Calu3 (cell line): ENCODE measurements around the gene OR1D5. TPM values are rescaled to one million over a fixed set of nuclear protein-coding genes. Genes with fewer than 3 reads are reported as not detected.
"Not testable (repeated sequence)": the region's sequence is repeated elsewhere in the genome, so short reads cannot be mapped to it uniquely, and the experiment has no call there.

Experiments
- BruUV-seq: library from RNA; stranded (reverse); fragments of 400-500 nt; replicated peaks from 2 replicates; lab custom pipeline; 2021; lab: Mats Ljungman, UMichigan
- CTCF ChIA-PET: fragments of 300-600 bp; sonication (Branson Sonifier 250); formaldehyde crosslinking; loops from one replicate; lab custom pipeline; 2022; ENCODE audit warnings: antibody characterized with exemption; lab: Charles Lee
- DNase-seq: peaks from one replicate; pipeline ENCODE4 v3.0.0; 2022
- H3K27ac Mint-ChIP-seq: one replicate; pipeline ENCODE4 v1.8.0; 2022; ENCODE audit warnings: mixed read lengths; ENCODE audit not compliant: unreplicated experiment
- H3K27me3 Mint-ChIP-seq: one replicate; pipeline ENCODE4 v1.8.0; 2022; ENCODE audit warnings: mixed read lengths; ENCODE audit not compliant: unreplicated experiment
- H3K36me3 Mint-ChIP-seq: one replicate; pipeline ENCODE4 v1.8.0; 2022; ENCODE audit warnings: mild to moderate bottlenecking, moderate library complexity, mixed read lengths; ENCODE audit not compliant: insufficient read depth, unreplicated experiment
- H3K4me1 Mint-ChIP-seq: one replicate; pipeline ENCODE4 v1.8.0; 2022; ENCODE audit warnings: mild to moderate bottlenecking, low read depth, mixed read lengths; ENCODE audit not compliant: unreplicated experiment
- H3K4me3 Mint-ChIP-seq: one replicate; pipeline ENCODE4 v1.8.0; 2022; ENCODE audit warnings: mild to moderate bottlenecking, low read depth, moderate library complexity, mixed read lengths; ENCODE audit not compliant: unreplicated experiment
- H3K9me3 Mint-ChIP-seq: one replicate; pipeline ENCODE4 v1.8.0; 2022; ENCODE audit warnings: low read depth, mixed read lengths; ENCODE audit not compliant: unreplicated experiment
- intact Hi-C: fragments of 100-400 bp; cut with micrococcal nuclease; formaldehyde crosslinking; loops from one replicate; pipeline ENCODE4 v1.10.0; 2022; ENCODE audit not compliant: unreplicated experiment
- total RNA-seq: library from RNA; stranded (reverse); gene quantifications from 2 replicates; pipeline ENCODE4 v1.2.3, GENCODE V29; 2022
- TF ChIP-seq, protein P1 (sequence below): fragments of 200-600 bp; IDR thresholded peaks from one replicate; pipeline ENCODE4 v1.8.0; 2022; ENCODE audit warnings: antibody characterized with exemption; ENCODE audit not compliant: unreplicated experiment

Gene OR1D5
- total RNA-seq, 1 experiment from 2014 or later: not detected

DNA sequence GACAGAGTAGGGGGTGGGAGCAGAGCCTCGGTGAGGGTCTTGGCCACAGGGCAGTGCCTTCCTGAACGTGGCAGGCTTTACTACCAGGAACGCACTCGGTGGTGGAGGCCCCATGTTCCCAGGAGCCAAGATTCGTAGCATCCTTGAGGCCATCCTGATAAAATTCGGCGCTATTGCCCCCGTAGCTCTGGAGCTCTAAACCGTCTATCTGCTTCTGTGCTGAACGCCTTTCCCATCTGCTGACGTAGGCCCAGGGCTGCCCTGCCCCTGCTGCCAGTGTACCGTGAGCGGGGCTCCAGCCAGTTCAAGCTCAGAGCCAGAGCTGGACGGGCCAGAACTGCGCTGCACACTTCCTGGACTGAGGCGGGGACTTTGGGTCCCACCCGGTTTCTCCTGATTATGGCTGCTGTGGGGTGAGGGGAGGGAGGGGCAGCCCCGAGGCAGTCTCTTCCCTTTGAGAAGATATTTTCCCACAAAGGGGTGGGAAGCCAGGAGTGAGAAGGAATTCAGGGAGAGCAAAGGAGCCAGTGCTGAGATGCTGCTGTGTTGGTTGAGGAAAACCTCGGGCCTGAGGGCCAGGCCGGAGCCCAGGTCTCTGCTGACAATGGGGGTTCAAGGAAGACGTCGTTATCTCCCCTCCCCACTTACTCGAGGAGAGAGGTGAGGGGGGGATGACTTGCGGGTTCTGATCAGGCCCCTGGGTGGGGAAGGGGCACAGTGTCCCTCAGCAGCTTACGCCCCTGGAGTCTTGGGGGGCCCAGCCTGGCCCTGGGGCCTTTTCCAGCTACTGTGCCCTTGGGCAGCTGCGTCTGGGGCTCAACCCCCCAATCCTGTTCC is 29.4 kb downstream of the OR1D5 start:
- TF ChIP-seq, protein P1, sequence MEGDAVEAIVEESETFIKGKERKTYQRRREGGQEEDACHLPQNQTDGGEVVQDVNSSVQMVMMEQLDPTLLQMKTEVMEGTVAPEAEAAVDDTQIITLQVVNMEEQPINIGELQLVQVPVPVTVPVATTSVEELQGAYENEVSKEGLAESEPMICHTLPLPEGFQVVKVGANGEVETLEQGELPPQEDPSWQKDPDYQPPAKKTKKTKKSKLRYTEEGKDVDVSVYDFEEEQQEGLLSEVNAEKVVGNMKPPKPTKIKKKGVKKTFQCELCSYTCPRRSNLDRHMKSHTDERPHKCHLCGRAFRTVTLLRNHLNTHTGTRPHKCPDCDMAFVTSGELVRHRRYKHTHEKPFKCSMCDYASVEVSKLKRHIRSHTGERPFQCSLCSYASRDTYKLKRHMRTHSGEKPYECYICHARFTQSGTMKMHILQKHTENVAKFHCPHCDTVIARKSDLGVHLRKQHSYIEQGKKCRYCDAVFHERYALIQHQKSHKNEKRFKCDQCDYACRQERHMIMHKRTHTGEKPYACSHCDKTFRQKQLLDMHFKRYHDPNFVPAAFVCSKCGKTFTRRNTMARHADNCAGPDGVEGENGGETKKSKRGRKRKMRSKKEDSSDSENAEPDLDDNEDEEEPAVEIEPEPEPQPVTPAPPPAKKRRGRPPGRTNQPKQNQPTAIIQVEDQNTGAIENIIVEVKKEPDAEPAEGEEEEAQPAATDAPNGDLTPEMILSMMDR: no peak
- H3K27ac Mint-ChIP-seq: no peak overlapping the region
- no TSS peak for BruUV-seq
- intact Hi-C loops: no loop called here
- no peak for DNase-seq
- CTCF ChIA-PET: interaction anchor here (0.6 kb wide), 1 partner anchor 593 kb away, joined by 7 read pairs; no protein-coding TSS in a partner anchor
- H3K36me3 Mint-ChIP-seq: peaks cover 15% of the 10 kb centered on the region
- no peaks in the 10 kb centered on the region for H3K4me1 Mint-ChIP-seq
- H3K27me3 Mint-ChIP-seq: no peaks in the 10 kb centered on the region
- no peak overlapping the region for H3K4me3 Mint-ChIP-seq
- H3K9me3 Mint-ChIP-seq: no peaks in the 10 kb centered on the region

DNA sequence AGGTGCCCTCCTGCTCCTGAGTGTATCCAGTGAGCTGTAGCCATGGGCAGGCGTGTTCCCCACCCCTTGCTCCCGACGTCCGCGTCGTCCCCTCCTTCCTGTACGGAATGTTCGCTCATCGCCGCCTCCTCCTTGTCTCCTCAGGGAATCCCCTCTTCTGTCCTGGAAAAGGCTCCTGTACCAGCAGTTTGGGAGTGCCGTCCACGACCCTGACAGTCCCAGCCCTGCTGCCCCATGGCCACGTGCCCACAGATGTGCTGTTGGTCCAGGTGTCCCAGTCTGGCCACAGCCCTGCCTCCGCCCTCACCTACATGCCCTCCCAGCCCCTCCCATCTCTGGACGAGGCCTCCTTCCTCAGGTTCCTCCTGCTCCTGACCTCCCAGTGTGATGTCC is 30.2 kb downstream of the OR1D5 start:
- BruUV-seq: no TSS peak
- Mint-ChIP-seq H3K36me3 (peaks cover 15% of the 10 kb centered on the region), H3K4me3 (no peak overlapping the region), H3K4me1 (no peaks in the 10 kb centered on the region), H3K9me3 (no peaks in the 10 kb centered on the region), H3K27ac (no peak overlapping the region), H3K27me3 (no peaks in the 10 kb centered on the region)
- CTCF ChIA-PET: interaction anchor here (0.6 kb wide), 1 partner anchor 593 kb away, joined by 7 read pairs; no protein-coding TSS in a partner anchor
- intact Hi-C loops: no loop called here
- TF ChIP-seq, protein P1: no peak
- no peak for DNase-seq

DNA sequence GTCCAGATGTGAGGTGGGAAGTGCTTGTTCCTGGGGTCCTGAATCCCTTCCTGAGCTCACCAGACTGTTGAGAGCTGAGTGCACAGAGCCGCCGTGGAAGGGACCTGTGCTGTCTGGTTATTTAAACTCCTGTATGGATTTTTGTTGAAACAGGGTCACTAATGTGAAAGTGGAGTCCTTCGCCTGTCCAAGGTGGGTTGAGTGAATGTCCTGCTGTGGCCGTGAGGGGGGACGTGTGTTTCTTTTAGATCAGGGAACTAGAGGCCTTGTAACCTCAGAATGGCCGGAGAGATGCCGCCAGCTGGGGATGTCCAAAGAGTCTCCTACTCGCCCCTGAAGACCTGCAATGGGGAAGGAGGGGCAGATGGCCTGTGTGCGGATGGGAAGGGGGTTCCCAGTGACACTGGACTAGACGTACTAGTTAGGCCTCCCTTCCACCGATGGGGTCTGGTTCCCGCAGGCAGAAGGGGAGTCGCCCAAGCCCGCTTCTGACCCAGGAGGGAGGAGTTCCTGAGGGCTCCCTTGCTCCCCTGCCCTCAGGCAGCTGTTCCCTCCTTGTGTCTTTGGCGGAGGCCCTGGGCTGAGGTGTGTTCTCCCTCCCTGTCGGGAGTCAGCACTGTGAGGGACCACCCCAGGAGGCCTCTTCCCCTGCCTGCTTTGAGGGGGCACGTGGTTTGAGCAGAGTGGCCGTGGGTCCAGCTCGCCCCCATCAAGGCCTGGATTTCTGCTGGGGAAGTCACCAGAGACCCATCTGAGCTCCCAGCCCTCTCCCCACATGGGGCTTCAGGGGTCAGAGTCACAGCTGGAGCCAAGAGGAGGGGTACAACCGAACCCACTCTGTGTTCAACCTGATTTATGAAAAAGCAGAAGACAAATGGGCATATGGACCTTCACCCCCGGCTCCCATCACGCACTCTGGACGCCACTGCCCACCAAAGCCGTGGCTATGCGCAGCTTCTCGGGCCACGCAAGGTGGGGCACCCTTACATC is 30.9 kb downstream of the OR1D5 start:
- no peak overlapping the region for H3K4me3 Mint-ChIP-seq
- BruUV-seq: no TSS peak
- CTCF ChIA-PET: interaction anchor here (0.7 kb wide), 1 partner anchor 639 kb away, joined by 3 read pairs; no protein-coding TSS in a partner anchor
- DNase-seq: no peak
- TF ChIP-seq, protein P1: no peak
- peaks cover 21% of the 10 kb centered on the region for H3K36me3 Mint-ChIP-seq
- intact Hi-C loops: no loop called here
- H3K27ac Mint-ChIP-seq: no peak overlapping the region
- no peaks in the 10 kb centered on the region for H3K4me1 Mint-ChIP-seq
- no peaks in the 10 kb centered on the region for H3K27me3 Mint-ChIP-seq
- H3K9me3 Mint-ChIP-seq: no peaks in the 10 kb centered on the region

DNA sequence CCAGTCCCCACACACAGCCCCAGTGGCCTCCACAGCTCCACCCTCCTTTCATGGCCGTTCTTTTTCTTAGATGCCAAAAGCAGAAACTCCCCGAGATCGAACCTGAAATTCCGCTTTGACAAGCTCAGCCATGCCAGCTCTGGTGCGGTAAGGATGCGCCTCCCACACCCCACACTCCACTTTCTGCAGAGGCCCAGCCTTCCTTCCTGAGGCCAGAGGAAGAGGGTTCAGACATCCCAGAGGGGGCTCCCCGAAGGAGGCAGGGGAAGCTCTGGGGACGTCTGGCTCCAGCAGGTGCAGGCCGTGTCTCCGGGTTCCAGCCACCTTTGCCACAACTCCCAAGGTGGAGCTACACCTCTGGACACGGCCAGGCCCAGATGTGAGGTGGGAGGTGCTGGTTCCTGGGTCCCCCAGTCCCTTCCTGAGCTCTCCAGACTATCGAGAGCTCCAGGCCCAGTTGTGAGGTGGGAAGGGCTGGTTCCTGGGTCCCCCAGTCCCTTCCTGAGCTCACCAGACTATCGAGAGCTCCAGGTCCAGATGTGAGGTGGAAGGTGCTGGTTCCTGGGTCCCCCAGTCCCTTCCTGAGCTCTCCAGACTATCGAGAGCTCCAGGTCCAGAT is 32.4 kb downstream of the OR1D5 start:
- H3K27me3 Mint-ChIP-seq, CTCF ChIA-PET, intact Hi-C loops, DNase-seq, BruUV-seq, H3K27ac Mint-ChIP-seq, H3K4me3 Mint-ChIP-seq, H3K4me1 Mint-ChIP-seq, H3K9me3 Mint-ChIP-seq: not testable (repeated sequence)
- peaks cover 21% of the 10 kb centered on the region for H3K36me3 Mint-ChIP-seq
